ENCODE measurements around the gene SLC22A13. TPM values are rescaled to one million over a fixed set of nuclear protein-coding genes. Genes with fewer than 3 reads are reported as not detected.

The SLC22A13 gene
- polyA plus RNA-seq, 1 donor (not counting 4 experiments of a cell fraction or from before 2014, with no cell fraction given) = 0.25 TPM

- dilution Hi-C loops (cut with MboI; ENCODE audit: extremely low pct_ligation_motif_present, low sequenced_read_pairs) = no loop called here
These were observed 50.0 kb downstream of the SLC22A13 start for GRCh38 chr3:38315488-38316230.

GRCh38 chr3:38316356-38317191 lies 51.0 kb downstream of the SLC22A13 start:
- Histone ChIP-seq H3K27ac (ENCODE audit: control insufficient read depth, insufficient read depth, low read length) (no peak overlapping the region), H3K36me3 (ENCODE audit: control insufficient read depth in 2 of 2, extremely low read depth in 1 of 2, insufficient read depth in 2 of 2, low read length in 2 of 2) (peaks cover 0 to 1% of the 10 kb centered on the region in 2 experiments), H3K4me1 (ENCODE audit: control insufficient read depth, extremely low read depth, insufficient read depth, low read length) (no peaks in the 10 kb centered on the region), H3K9me3 (ENCODE audit: control insufficient read depth, low read depth, low read length) (no peaks in the 10 kb centered on the region), H3K9me1 (ENCODE audit: control insufficient read depth, extremely low read depth, insufficient read depth, low read length) (no peaks in the 10 kb centered on the region), H3K4me2 (ENCODE audit: control insufficient read depth, extremely low read depth, insufficient read depth, low read depth, low read length) (no peak overlapping the region), H3K79me2 (ENCODE audit: control insufficient read depth, insufficient read depth, low read length) (no peaks in the 10 kb centered on the region), H3K9ac (ENCODE audit: control insufficient read depth, extremely low read depth, insufficient read depth, low read length) (no peak overlapping the region), H3K27me3 (ENCODE audit: control insufficient read depth, extremely low read depth, insufficient read depth, low read length) (peaks cover 4% of the 10 kb centered on the region), H2AFZ (ENCODE audit: control insufficient read depth, low read length) (no peak overlapping the region), H4K20me1 (ENCODE audit: control insufficient read depth, extremely low read depth, insufficient read depth, low read length) (no peaks in the 10 kb centered on the region), H3K4me3 (ENCODE audit: control insufficient read depth in 2 of 3, extremely low read depth in 1 of 3, insufficient read depth in 2 of 3, low read depth in 1 of 3, low read length in 3 of 3) (no peak overlapping the region)
- dilution Hi-C loops (cut with MboI; ENCODE audit: extremely low pct_ligation_motif_present, low sequenced_read_pairs) = no loop called here
- no peak for TF ChIP-seq CTCF (optimal IDR thresholded peaks at IDR 0.05 in 1 of 3, IDR thresholded peaks at IDR 0.05 in 1 of 3, conservative IDR thresholded peaks at IDR 0.05 in 1 of 3; ENCODE audit: extremely low read depth in 1 of 3, insufficient read depth in 2 of 3, low read length in 3 of 3)
- TF ChIP-seq EZH2 (IDR thresholded peaks at IDR 0.05; ENCODE audit: low read length) = no peak
- DNase-seq (ENCODE audit: low read depth, low spot score) (no peak), FAIRE-seq (no peak)

More at GRCh38 chr3:38315488-38316230, 50.0 kb downstream of the SLC22A13 start:
- FAIRE-seq = no peak
- H3K36me3 ChIP-seq (ENCODE audit: control insufficient read depth in 2 of 2, extremely low read depth in 1 of 2, insufficient read depth in 2 of 2, low read length in 2 of 2) = peaks cover 0 to 1% of the 10 kb centered on the region in 2 experiments
- no peaks in the 10 kb centered on the region for H3K9me1 ChIP-seq (ENCODE audit: control insufficient read depth, extremely low read depth, insufficient read depth, low read length)
- H4K20me1 ChIP-seq (ENCODE audit: control insufficient read depth, extremely low read depth, insufficient read depth, low read length) = no peaks in the 10 kb centered on the region
- no peak overlapping the region for H3K4me2 ChIP-seq (ENCODE audit: control insufficient read depth, extremely low read depth, insufficient read depth, low read depth, low read length)
- no peak for TF ChIP-seq CTCF (optimal IDR thresholded peaks at IDR 0.05 in 1 of 3, IDR thresholded peaks at IDR 0.05 in 1 of 3, conservative IDR thresholded peaks at IDR 0.05 in 1 of 3; ENCODE audit: extremely low read depth in 1 of 3, insufficient read depth in 2 of 3, low read length in 3 of 3)
- no peaks in the 10 kb centered on the region for H3K4me1 ChIP-seq (ENCODE audit: control insufficient read depth, extremely low read depth, insufficient read depth, low read length)
- peaks cover 4% of the 10 kb centered on the region for H3K27me3 ChIP-seq (ENCODE audit: control insufficient read depth, extremely low read depth, insufficient read depth, low read length)
- no peak overlapping the region for H3K27ac ChIP-seq (ENCODE audit: control insufficient read depth, insufficient read depth, low read length)
- DNase-seq (ENCODE audit: low read depth, low spot score) = no peak
- no peaks in the 10 kb centered on the region for H3K79me2 ChIP-seq (ENCODE audit: control insufficient read depth, insufficient read depth, low read length)
- no peak overlapping the region for H2AFZ ChIP-seq (ENCODE audit: control insufficient read depth, low read length)
- no peak overlapping the region for H3K9ac ChIP-seq (ENCODE audit: control insufficient read depth, extremely low read depth, insufficient read depth, low read length)
- no peaks in the 10 kb centered on the region for H3K9me3 ChIP-seq (ENCODE audit: control insufficient read depth, low read depth, low read length)
- H3K4me3 ChIP-seq (ENCODE audit: control insufficient read depth in 2 of 3, extremely low read depth in 1 of 3, insufficient read depth in 2 of 3, low read depth in 1 of 3, low read length in 3 of 3) = no peak overlapping the region

Measured in keratinocyte (primary cell).